GM21423 (cell line): ENCODE measurements around the gene CDH26.

Experiments
- ATAC-seq: cut with Tn5 transposase; IDR thresholded peaks from one replicate; pipeline ENCODE4 v1.9.1; 2021; ENCODE audit warnings: mild to moderate bottlenecking, moderate library complexity; ENCODE audit not compliant: unreplicated experiment

The CDH26 gene

GRCh38 chr20:59977086-59977485 lies 18.9 kb downstream of the CDH26 start:
- no peak for ATAC-seq

- ATAC-seq: no peak
Observed at GRCh38 chr20:59983076-59983475, 24.9 kb downstream of the CDH26 start.

GRCh38 chr20:59984541-59984940 lies 26.3 kb downstream of the CDH26 start:
- no peak for ATAC-seq

- no peak for ATAC-seq
Observed at GRCh38 chr20:59985164-59985563, 26.9 kb downstream of the CDH26 start.

GRCh38 chr20:59985864-59986263 lies 27.6 kb downstream of the CDH26 start:
- no peak for ATAC-seq

- ATAC-seq: no peak
Observed at GRCh38 chr20:59987135-59987534, 28.9 kb downstream of the CDH26 start.

GRCh38 chr20:59988141-59988540 lies 29.9 kb downstream of the CDH26 start:
- ATAC-seq: no peak

- ATAC-seq: no peak
Observed at GRCh38 chr20:59992526-59993084, 34.4 kb downstream of the CDH26 start.

- no peak for ATAC-seq
Observed at GRCh38 chr20:59993736-59994430, 35.7 kb downstream of the CDH26 start.

GRCh38 chr20:59994697-59995122 lies 36.5 kb downstream of the CDH26 start:
- no peak for ATAC-seq

- no peak for ATAC-seq
Observed at GRCh38 chr20:59996108-59996507, 37.9 kb downstream of the CDH26 start.

- ATAC-seq: no peak
Observed at GRCh38 chr20:59997896-59998295, 39.7 kb downstream of the CDH26 start.

GRCh38 chr20:59999502-59999901 lies 41.3 kb downstream of the CDH26 start:
- ATAC-seq: no peak

GRCh38 chr20:60000271-60001042 lies 42.2 kb downstream of the CDH26 start:
- ATAC-seq: no peak

GRCh38 chr20:60001108-60001507 lies 42.9 kb downstream of the CDH26 start:
- ATAC-seq: no peak

GRCh38 chr20:60003776-60004175 lies 45.6 kb downstream of the CDH26 start:
- ATAC-seq: no peak

GRCh38 chr20:60006261-60006660 lies 48.0 kb downstream of the CDH26 start:
- no peak for ATAC-seq

GRCh38 chr20:60007464-60007863 lies 49.2 kb downstream of the CDH26 start:
- no peak for ATAC-seq

- ATAC-seq: no peak
Observed at GRCh38 chr20:60008130-60008808, 50.0 kb downstream of the CDH26 start.

- no peak for ATAC-seq
Observed at GRCh38 chr20:60009318-60009717, 51.1 kb downstream of the CDH26 start.

GRCh38 chr20:60009826-60010616 lies 51.8 kb downstream of the CDH26 start:
- ATAC-seq: no peak
